ENCODE measurements around the gene RBM23. TPM values are rescaled to one million over a fixed set of nuclear protein-coding genes. Genes with fewer than 3 reads are reported as not detected.

Gene RBM23
- total RNA-seq (2022; extraction: Qiagen RNA extraction) = 53.1 to 62.4 TPM (median 56.4 TPM) in 5 replicates

DNA sequence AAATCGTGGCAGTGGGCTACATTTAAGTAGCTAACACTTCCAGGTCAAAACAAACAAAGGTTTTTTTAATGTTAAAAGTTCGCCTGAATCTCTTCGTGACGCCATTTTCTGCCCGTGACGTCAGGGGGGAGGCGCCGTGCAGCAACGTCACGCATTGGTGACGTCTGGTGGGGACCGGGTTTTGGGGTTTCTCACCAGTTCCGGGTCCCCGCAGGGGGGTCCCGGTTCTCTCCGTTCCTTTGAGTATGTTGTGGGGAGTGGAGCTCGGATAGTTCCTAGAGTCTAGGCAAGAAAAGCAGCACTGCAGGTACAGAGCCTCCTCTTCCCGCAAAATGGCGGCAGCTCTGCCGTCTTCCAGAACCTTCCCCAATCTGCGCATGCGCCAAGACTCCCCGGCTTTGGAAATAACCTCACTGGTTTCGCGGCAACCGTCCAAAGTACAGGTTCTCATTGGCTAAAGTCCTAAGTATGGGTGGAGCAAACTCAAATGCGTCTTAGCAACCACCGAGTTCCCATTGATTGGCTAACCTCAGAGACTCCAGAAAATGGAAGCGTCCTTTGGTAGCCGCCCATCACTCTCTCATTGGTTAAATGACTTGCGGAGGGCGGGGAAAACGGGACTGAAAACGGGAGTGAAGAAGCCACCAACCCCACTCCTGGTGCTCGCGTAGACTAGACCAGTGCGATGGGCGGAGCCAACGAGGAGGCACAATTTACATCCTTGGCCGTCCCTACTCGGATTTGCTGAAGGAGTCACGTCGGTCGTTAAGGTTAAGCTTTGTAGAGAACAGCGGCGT, at the start of gene RBM23:
RBM23 (minus strand) TSS at position 346 of the 797 bp plus-strand sequence.

DNA sequence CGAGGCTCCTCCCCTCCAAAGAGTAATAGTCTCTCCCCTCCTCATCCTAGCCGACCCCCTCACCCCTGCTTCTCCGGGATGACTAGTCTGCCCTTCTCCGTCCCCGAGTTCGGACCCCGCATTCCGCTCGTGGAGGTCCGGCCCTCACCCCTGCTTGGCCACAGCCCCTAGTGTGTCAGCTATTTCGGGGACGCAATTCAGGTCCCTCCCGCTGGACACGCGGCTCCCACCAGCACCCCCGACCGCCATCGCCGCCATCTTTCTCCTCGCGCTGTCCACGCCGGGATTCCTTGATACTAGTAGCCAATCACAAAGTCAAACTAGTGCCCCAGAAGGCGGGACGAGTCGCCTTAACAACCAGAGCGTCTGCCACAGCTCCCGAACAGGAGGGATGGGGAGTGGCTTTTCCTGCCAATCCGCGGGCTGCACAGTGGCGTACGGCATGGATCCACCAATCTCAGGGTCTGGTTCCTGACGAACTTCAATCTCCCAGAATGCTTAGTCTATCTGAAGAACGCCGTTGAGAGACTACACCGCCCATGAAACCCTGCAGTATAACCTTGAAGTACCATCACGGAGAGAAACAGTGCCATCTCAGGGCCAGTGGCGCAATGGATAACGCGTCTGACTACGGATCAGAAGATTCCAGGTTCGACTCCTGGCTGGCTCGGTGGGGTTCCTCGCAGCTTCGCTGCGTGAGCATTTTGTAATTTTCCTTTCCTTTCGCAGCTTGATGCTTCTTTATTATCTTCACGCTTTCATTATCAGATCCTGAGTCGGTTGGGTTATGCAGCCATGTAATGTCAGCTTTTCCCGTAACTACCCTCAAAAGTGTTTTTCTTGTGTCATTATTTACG, 10.4 kb upstream of the RBM23 start, which contains the start of gene PRMT5:
PRMT5 (minus strand) TSS at position 273 of the 857 bp plus-strand sequence; CDS start at position 258, 15 bp downstream.

DNA sequence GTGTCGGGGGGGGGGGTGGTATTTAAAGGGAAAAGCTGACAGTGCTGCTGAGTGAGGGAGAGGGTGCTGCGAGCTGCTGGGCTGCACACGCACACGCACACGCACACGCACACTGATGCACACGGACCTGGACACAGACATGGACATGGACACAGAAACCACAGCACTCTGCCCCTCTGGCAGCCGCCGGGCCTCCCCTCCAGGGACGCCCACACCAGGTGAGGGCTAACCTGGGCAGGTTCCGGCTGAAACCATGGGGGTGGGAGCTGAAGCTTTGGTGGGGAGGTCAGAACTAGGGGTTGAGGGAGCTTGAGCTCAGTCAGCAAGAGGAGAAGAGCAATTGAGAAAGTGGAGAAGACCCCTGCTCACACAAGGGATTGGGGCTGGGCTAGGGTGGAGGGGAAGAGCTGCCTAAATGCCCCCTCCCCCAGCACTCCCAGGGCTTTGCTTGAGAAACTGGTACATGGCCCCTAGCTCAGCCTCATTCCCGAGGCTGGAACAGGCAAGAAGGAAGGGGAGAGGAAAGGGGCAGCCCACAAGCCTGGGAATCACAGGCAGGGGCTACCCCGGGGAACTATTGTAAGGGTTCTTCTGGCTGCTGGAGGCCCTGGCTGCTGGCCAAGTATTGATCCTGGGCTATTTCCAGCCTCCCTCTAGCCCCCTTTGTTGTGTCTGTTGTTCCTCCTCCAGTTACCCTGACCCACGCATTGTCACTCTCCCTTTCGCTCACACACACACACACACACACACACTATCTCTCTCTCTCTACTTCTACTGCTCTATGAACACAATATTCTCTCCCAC, 35.6 kb downstream of the RBM23 start, which contains the start of gene REM2:
REM2 (plus strand) TSS at position 50 of the 804 bp plus-strand sequence; CDS start at position 116, 66 bp downstream.

DNA sequence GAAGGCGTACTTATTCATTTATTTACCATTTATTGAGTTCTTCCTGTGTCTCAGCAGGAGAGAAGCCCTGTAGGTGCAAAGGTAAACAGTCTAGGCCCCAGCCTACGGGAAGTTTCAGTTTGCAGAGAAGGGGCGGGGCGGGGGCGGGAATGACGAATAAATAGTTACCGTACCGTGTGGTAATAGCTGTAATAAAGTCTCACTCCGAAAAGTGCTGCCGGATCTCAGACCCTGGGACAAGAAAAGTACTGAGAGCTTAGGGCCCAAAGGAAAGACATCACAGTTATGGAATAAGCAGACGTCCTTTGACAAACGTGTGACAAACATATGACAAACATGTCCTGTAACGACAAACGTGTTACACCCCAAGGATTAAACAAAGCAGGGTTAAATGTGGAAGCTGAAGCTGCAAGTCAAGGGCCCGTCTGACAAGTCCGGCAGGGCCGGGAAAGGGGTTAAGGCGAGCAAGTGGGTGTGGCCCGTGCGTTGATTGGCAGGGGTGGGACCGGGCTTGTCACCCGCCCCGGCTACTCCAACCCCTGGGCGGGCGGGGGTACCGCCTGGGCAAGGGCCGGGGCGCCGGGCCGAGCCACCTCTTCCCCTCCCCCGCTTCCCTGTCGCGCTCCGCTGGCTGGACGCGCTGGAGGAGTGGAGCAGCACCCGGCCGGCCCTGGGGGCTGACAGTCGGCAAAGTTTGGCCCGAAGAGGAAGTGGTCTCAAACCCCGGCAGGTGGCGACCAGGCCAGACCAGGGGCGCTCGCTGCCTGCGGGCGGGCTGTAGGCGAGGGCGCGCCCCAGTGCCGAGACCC, 47.5 kb downstream of the RBM23 start, which contains the start of gene LRP10:
LRP10 (plus strand) TSS at position 517 of the 809 bp plus-strand sequence. CDS start 564 bp downstream, outside the sequence.

Other genes starting within 250 kb of the RBM23 start
- 142 to 163 TPM (median 159 TPM) in 5 replicates for gene OXA1L, start 152.5 kb downstream of the RBM23 start, total RNA-seq (2022; extraction: Qiagen RNA extraction)
- gene SLC7A7, start 103.7 kb downstream of the RBM23 start, total RNA-seq (2022; extraction: Qiagen RNA extraction) = 18.9 to 31.0 TPM (median 23.9 TPM) in 5 replicates
- 128 to 227 TPM (median 194 TPM) in 5 replicates for gene MRPL52, start 89.3 kb downstream of the RBM23 start, total RNA-seq (2022; extraction: Qiagen RNA extraction)
- 0.44 to 0.74 TPM (median 0.55 TPM) in 5 replicates for gene MMP14, start 82.6 kb downstream of the RBM23 start, total RNA-seq (2022; extraction: Qiagen RNA extraction)
- 70.7 to 81.5 TPM (median 77.8 TPM) in 5 replicates for gene LRP10, start 47.4 kb downstream of the RBM23 start, total RNA-seq (2022; extraction: Qiagen RNA extraction)
- gene REM2, start 35.9 kb downstream of the RBM23 start, total RNA-seq (2022; extraction: Qiagen RNA extraction) = 0.28 to 0.38 TPM (median 0.33 TPM) in 5 replicates
- gene PRMT5, start 10.2 kb upstream of the RBM23 start, total RNA-seq (2022; extraction: Qiagen RNA extraction) = 90.1 to 270 TPM (median 99.0 TPM) in 5 replicates
- gene HAUS4, start 37.9 kb upstream of the RBM23 start, total RNA-seq (2022; extraction: Qiagen RNA extraction) = 34.1 to 39.9 TPM (median 35.6 TPM) in 5 replicates
- gene AJUBA, start 63.4 kb upstream of the RBM23 start, total RNA-seq (2022; extraction: Qiagen RNA extraction) = 31.9 to 40.2 TPM (median 34.0 TPM) in 5 replicates
- 2.5 to 3.5 TPM (median 3.5 TPM) in 5 replicates for gene C14orf93, start 91.0 kb upstream of the RBM23 start, total RNA-seq (2022; extraction: Qiagen RNA extraction)
- 293 to 320 TPM (median 308 TPM) in 5 replicates for gene PSMB5, start 115.8 kb upstream of the RBM23 start, total RNA-seq (2022; extraction: Qiagen RNA extraction)
- not detected in 5 replicates for gene PSMB11, start 123.1 kb upstream of the RBM23 start, total RNA-seq (2022; extraction: Qiagen RNA extraction)
- gene CDH24, start 138.4 kb upstream of the RBM23 start, total RNA-seq (2022; extraction: Qiagen RNA extraction) = 2.5 to 4.6 TPM (median 4.4 TPM) in 5 replicates
- gene ACIN1, start 176.0 kb upstream of the RBM23 start, total RNA-seq (2022; extraction: Qiagen RNA extraction) = 79.6 to 94.2 TPM (median 84.7 TPM) in 5 replicates
- gene C14orf119, start 176.4 kb upstream of the RBM23 start, total RNA-seq (2022; extraction: Qiagen RNA extraction) = 74.5 to 105 TPM (median 99.7 TPM) in 5 replicates
- not detected in 5 replicates for gene CIROP, start 185.8 kb upstream of the RBM23 start, total RNA-seq (2022; extraction: Qiagen RNA extraction)
- 0.06 TPM in 1 of 5 replicates, not detected in the others for gene CEBPE, start 200.1 kb upstream of the RBM23 start, total RNA-seq (2022; extraction: Qiagen RNA extraction)

Measured in A549 treated with AZD2906 at 1 μM for 4 hours (cell line).